NCI-H128 (cell line): ENCODE results near the gene ALK.

Experiments
- DNase-seq: peaks from one replicate; lab custom pipeline; 2025; ENCODE audit not compliant: unreplicated experiment; lab: John Stamatoyannopoulos, UW

Gene ALK

GRCh38 chr2:29218071-29218470, 703.3 kb downstream of the ALK start:
- no peak for DNase-seq

- DNase-seq, result no peak
Measured at GRCh38 chr2:29216609-29216909, 704.8 kb downstream of the ALK start.

- DNase-seq, result no peak
Measured at GRCh38 chr2:29215739-29216608, 705.4 kb downstream of the ALK start.

GRCh38 chr2:29215073-29215472, 706.3 kb downstream of the ALK start:
- DNase-seq, result no peak

- no peak for DNase-seq
Measured at GRCh38 chr2:29213888-29214291, 707.5 kb downstream of the ALK start.

GRCh38 chr2:29212009-29212408, 709.4 kb downstream of the ALK start:
- no peak for DNase-seq

- no peak for DNase-seq
Measured at GRCh38 chr2:29209551-29209950, 711.8 kb downstream of the ALK start.

GRCh38 chr2:29207352-29208148, 713.8 kb downstream of the ALK start:
- no peak for DNase-seq

GRCh38 chr2:29206941-29207340, 714.4 kb downstream of the ALK start:
- no peak for DNase-seq

- DNase-seq, result no peak
Measured at GRCh38 chr2:29202819-29203495, 718.4 kb downstream of the ALK start.

- DNase-seq, result no peak
Measured at GRCh38 chr2:29201979-29202378, 719.4 kb downstream of the ALK start.

- DNase-seq, result peak; percentile 65
Measured at GRCh38 chr2:29196792-29197788, 724.3 kb downstream of the ALK start.

- DNase-seq, result no peak
Measured at GRCh38 chr2:29195796-29196195, 725.6 kb downstream of the ALK start.

- DNase-seq, result no peak
Measured at GRCh38 chr2:29193681-29194080, 727.7 kb downstream of the ALK start.

GRCh38 chr2:29193111-29193510, 728.3 kb downstream of the ALK start:
- DNase-seq, result no peak

GRCh38 chr2:29192526-29192925, 728.9 kb downstream of the ALK start:
- DNase-seq, result no peak

- no peak for DNase-seq
Measured at GRCh38 chr2:29191817-29192216, 729.6 kb downstream of the ALK start.

GRCh38 chr2:29189052-29189451, 732.3 kb downstream of the ALK start:
- no peak for DNase-seq

GRCh38 chr2:29187926-29188325, 733.5 kb downstream of the ALK start:
- no peak for DNase-seq

- DNase-seq, result no peak
Measured at GRCh38 chr2:29186817-29187216, 734.6 kb downstream of the ALK start.

- no peak for DNase-seq
Measured at GRCh38 chr2:29184531-29184930, 736.9 kb downstream of the ALK start.
